ENCODE data around the gene BRCA1.
"Not testable (repeated sequence)": the region's sequence is repeated elsewhere in the genome, so short reads cannot be mapped to it uniquely, and the experiment has no call there.

Gene BRCA1

DNA sequence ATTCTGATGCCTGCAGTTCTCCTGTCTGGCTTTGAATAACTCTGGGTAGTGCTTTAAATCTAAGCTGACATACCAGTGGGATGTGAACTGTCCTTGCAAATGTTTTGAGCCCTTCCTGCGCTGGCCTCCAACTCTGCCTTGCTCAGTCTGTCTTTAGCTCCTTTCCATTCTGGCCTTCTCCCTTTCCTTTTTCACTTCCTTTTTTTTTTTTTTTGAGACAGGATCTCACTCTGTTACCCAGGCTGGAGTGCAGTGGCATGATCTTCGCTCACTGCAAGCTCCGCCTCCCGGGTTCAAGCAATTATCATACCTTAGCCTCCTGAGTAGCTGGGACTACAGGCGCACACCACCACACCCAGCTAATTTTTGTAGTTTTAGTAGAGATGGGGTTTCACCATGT lies 8.3 kb upstream of the BRCA1 start:
- not testable (repeated sequence) for DNase-seq

DNA sequence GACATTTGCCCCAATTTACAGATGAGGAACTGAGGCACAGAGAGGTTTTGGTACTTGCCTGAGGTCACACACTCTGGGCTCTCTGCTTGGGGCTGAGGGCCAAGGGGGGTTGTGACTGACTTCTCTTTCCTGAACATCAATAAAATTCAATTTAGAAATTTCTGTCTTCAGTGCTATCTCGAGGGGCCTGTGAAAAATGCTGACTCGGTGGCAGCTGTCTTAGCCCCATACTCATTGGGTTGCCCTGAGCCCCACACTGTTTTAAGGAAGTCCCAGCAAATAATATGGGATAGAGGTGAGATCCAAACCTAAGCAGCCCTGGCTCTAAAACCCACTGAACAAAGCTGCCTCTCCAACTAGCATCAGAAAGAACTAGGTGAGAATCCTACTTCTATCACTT lies 7.0 kb upstream of the BRCA1 start:
- no peak for DNase-seq

DNA sequence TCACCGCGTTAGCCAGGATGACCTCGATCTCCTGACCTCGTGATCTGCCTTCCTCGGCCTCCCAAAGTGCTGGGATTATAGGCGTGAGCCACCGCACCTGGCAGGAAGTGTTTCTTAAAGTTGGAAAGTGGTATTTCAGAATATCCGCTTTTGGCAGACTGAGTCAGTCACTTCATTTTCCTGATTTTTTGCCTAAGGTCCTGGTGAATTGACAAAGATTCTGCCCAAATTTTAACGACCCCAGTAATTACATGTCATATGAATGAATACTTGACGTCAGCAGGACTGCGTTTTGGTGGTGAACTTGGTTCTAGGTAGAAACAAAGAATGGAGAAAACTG lies 4.5 kb upstream of the BRCA1 start:
- DNase-seq = no peak

DNA sequence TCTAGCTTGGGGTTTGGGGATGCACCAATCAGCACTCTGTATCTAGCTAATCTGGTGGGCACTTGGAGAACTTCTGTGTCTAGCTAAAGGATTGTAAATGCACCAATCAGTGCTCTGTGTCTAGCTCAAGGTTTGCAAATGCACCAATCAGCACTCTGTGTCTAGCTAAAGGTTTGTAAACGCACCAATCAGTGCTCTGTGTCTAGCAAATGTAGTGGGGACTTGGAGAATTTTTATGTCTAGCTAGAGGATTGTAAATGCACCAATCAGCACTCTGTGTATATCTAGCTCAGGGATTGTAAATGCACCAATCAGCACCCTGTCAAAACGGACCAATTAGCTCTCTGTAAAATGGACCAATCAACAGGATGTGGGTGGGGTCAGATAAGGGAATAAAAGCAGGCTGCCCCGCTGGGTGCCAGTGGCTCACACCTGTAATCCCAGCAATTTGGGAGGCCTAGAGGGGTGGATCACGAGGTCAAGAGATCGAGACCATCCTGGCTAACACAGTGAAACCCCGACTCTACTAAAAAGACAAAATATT lies 2.2 kb upstream of the BRCA1 start:
- not testable (repeated sequence) for DNase-seq

DNA sequence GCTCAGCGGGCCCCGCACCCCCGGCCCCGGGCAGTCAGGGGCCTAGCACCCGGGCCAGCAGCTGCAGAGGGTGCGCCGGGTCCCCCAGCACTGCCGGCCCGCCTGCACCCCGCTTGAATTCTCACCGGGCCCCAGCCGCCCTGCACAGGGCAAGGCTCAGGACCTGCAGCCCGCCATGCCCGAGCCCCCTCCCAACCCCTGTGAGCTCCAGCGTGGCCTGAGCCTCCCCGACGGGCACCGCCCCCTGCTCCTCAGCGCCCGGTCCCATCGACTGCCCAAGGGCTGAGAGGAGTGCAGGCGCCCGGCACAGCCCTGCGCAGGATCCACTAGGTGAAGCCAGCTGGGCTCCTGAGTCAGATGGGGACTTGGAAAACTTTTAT lies 1.7 kb upstream of the BRCA1 start:
- no peak for DNase-seq

DNA sequence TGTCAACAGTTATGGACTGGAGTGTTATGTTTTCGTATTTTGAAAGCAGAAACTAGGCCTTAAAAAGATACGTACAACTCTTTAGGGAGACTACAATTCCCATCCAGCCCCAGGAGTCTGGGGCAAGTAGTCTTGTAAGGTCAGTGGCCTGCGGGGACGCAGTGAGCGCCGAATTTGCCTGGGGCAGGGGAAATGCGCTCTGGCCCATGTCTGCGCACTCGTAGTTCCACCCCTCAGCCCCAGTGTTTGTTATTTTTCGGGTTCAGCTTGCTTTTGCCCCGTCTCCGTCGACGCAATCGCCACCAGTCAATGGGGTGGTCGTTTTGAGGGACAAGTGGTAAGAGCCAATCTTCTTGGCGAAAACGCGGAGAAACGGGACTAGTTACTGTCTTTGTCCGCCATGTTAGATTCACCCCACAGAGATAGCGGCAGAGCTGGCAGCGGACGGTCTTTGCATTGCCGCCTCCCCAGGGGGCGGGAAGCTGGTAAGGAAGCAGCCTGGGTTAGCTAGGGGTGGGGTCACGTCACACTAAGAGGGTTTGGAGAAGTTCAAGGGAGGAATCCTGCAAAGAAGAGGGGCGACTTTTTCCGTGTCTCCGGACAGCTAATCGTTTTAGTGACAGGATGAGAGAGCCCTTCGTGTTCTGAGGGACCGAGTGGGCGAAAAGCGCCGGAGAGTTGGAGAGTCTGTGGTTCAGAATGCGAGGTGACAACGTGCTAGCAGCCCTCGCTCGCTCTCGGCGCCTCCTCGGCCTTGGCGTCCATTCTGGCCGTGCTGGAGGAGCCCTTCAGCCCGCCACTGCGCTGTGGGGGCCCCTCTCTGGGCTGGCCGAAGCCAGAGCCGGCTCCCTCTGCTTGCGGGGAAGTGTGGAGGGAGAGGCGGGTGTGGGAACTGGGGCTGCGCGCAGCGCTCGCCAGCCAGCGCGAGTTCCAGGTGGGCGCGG lies 1.1 kb upstream of the BRCA1 start:
- peak in 1 of 2 donors; percentile 2 for DNase-seq

DNA sequence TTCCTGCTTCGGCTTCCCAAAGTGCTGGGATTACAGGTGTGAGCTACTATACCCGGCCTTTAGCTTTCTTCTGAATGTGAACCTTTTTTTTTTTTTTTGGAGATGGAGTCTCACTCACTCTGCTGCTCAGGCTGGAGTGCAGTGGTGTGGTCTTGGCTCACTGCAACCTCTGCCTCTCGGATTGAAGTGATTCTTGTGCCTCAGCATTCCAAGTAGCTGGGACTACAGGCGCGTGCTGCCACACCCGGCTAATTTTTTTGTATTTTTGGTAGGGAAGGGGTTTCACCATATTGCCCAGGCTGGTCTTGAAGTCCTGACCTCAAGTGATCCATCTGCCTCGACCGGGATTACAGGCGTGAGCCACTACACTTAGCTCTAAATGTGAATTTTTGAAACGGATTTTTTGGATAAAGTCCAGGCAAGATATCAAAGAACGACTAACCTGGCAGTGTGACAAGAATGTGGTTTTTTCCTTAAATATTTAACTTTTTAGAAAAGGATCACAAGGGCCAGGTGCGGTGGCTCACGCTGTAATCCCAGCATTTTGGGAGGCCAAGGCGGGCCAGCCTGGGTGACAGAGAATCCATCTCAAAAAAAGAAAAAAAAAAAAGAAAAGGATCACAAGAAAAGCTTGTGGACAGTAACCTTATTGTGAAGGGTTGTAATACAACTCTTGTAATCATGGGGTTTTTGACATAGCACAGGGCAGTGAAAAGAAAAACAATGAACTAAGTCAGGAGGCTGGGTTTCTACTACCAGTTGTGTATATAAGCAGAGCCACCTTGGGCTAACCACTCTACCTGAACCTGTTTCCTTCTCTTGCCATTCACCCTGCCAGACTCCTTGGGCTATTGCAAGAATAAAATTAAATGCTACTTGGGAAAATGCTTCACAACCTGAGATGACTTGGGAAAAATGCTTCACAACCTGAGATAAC lies 6.2 kb downstream of the BRCA1 start:
- no peak for DNase-seq

DNA sequence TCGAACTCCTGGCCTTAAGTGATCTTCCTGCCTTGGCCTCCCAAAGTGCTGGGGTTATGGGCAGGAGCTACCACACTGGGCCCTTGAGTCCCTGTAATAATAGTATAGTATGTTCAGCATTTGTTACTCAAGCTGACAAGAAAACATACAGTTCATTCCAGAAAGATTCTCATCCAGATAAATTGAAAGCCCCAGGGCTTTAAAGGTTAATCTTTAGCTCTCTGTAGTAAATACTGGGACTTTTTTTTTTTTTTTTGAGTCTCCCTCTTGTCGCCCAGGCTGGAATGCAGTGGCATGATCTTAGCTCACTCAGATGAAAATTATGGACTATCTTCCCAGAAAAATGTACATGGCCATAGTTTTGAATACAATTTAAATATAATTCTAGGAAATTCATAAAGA lies 11.0 kb downstream of the BRCA1 start:
- no peak for DNase-seq

DNA sequence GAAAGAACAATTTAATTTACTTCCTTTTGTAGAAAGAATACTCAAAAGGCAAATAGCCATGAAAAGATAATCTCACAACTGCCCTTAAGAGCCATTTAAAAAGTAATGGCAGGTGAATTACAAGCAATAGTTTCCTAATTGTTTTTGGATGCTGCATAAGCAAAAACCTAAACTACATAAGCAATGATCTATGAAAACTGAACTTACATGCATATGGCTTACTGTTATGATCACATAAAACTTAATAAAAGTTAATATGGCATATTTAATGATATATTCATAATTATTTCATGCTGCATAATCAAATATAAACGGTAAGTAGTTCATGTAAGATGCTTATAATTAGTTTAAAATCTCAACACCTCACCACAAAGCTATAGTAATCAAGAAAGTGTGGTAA lies 18.6 kb downstream of the BRCA1 start:
- no peak for DNase-seq

DNA sequence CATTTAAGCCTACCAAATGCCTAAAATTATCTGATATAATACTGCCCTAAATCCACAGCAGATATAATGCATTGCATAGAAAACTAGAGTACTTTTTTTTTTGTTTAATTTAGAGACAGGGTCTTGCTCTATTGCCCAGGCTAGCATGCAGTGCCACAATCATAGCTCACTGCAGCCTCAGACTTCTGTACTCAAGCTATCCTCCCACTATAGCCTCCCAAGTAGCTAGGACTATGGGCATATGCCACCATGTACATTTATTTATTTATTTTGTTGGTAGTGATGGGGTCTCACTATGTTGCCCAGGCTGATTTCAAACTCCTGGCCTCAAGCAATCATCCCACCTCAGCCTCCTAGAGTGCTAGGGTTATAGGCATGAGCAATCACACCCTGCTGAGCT lies 20.0 kb downstream of the BRCA1 start:
- DNase-seq = no peak

DNA sequence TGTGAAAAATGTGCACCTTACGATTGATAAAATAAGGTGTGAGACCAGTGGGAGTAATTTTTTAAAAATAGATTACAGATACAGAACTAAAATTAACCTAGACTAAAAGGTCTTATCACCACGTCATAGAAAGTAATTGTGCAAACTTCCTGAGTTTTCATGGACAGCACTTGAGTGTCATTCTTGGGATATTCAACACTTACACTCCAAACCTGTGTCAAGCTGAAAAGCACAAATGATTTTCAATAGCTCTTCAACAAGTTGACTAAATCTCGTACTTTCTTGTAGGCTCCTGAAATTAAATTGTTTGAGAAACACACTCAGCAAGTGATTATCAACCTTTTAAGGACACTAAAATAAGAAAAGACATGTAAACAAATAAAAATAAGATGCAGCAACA lies 20.5 kb downstream of the BRCA1 start:
- no peak for DNase-seq

DNA sequence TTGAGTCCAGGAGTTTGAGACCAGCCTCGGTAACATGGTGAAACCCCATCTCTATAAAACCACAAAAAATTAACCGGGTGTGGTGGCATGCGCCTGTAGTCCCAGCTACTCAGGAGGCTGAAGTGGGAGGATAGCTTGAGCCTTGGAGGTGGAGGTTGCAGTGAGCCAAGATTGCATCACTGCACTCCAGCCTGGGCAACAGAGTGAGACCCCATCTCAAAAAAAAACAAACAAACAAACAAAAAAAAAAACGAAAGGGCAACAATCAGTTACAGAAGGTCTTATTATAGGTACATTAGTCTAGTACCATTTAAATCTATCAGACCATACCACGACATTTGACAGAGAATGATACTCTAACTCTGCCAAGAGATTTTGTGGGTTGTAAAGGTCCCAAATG lies 29.8 kb downstream of the BRCA1 start:
- not testable (repeated sequence) for DNase-seq

DNA sequence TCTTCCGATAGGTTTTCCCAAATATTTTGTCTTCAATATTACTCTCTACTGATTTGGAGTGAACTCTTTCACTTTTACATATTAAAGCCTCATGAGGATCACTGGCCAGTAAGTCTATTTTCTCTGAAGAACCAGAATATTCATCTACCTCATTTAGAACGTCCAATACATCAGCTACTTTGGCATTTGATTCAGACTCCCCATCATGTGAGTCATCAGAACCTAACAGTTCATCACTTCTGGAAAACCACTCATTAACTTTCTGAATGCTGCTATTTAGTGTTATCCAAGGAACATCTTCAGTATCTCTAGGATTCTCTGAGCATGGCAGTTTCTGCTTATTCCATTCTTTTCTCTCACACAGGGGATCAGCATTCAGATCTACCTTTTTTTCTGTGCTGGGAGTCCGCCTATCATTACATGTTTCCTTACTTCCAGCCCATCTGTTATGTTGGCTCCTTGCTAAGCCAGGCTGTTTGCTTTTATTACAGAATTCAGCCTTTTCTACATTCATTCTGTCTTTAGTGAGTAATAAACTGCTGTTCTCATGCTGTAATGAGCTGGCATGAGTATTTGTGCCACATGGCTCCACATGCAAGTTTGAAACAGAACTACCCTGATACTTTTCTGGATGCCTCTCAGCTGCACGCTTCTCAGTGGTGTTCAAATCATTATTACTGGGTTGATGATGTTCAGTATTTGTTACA lies 30.9 kb downstream of the BRCA1 start:
- DNase-seq = no peak

DNA sequence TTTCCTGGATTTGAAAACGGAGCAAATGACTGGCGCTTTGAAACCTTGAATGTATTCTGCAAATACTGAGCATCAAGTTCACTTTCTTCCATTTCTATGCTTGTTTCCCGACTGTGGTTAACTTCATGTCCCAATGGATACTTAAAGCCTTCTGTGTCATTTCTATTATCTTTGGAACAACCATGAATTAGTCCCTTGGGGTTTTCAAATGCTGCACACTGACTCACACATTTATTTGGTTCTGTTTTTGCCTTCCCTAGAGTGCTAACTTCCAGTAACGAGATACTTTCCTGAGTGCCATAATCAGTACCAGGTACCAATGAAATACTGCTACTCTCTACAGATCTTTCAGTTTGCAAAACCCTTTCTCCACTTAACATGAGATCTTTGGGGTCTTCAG lies 32.3 kb downstream of the BRCA1 start:
- DNase-seq = no peak

DNA sequence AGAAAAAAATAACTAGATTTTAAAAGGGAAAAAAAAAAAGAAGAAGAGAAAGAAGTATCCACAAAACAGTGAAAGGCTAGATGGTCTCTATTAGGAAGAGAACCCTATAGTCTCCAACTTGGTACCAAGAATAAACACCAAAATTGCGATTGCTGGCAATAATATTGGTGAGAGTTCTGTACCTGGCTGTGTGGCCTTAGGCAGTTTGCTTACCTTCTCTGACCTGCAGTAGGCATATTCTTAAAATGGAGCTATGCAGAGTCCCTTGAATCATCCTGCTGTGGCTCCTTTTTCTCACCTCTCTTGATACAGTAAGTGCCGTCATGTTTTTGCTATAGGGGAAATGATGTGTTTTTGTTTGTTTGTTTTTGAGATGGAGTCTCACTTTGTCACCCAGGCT lies 35.1 kb downstream of the BRCA1 start:
- no peak for DNase-seq

DNA sequence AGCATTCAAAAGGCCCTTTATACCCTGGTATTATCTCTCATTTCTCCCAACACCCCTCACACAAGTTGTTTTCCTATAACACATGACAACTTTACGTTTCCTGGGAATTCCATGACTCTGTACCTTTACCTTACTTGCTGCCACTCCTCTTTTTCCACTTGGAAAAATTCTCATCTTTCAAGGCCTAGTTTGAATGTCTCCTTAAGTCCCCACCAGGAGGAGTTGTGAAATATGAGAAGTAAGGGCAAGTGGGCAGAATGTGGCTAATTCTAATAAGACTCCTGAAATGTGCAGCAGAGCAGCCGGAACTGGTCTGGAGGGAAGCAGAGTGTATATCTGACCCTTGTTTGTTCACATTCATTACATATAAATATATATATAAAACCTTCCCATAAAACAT lies 39.7 kb downstream of the BRCA1 start:
- DNase-seq = no peak

DNA sequence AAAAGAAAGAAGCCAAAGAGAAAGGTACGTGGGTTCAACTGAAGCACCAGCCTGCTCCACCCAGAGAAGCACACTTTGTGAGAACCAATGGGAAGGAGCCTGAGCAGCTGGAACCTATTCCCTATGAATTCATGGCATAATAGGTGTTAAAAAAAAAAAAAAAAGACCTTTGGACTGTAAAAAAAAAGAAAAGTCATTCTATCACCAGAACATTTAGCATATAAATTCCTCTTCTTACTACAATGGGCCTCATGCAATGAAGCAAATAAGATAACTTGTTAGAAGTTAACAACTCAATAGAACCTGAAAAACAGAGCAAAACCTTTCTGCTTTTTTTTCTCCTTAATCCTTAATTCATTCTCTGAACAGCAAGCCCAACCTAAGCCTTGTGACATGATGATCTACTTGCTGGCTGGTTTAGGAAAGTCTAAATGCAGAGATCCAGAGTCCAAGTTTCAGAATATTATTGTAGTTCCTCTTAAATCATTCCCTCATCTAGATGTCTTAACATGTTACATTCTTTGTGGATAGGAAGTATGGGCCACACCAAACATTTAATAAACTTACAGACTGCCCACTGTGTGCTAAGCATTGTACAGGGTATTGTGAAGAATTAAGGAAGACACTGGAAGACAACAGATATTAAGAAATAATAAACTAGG lies 45.4 kb downstream of the BRCA1 start:
- DNase-seq = no peak

DNA sequence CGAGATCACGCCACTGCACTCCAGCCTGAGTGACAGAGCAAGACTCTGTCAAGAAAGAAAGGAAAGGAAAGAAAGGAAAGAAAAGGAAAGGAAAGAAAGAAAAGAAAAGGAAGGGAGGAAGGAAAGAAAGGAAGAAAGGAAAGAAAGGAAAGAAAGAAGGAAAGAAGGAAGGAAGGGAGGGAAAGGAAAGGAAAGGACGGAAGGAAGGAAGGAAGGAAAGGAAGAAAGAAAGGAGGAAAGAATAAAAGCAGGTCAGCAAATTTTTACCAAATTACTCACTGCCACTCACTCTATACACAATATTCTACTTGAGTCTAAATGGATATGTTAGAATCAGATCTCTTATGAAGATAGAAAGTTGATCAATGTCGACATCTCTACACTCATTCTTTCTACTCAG lies 50.3 kb downstream of the BRCA1 start:
- no peak for DNase-seq

DNA sequence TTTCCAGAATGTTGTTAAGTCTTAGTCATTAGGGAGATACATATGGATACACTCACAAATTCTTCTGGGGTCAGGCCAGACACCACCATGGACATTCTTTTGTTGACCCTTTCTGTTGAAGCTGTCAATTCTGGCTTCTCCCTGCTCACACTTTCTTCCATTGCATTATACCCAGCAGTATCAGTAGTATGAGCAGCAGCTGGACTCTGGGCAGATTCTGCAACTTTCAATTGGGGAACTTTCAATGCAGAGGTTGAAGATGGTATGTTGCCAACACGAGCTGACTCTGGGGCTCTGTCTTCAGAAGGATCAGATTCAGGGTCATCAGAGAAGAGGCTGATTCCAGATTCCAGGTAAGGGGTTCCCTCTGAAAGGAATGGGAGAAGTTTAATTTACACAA lies 54.3 kb downstream of the BRCA1 start:
- DNase-seq = no peak

DNA sequence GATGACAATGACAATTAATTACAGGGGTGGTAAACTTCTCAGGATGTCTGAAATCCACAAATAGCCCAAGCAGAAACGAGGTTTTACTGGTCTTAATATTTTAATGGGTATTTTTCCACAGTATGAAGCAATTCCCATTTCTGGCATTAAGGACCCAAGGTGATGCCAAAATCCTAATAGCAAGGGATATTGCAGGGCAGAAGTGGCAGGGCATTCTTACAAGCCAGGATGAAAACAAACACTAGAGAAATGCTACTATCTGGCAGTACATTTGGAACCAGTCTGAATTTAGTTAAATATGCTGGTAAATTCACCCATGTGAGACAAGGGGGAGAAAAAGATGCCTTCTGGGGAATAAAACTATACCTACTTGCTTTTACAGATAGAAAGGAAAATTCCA lies 54.9 kb downstream of the BRCA1 start:
- no peak for DNase-seq

DNA sequence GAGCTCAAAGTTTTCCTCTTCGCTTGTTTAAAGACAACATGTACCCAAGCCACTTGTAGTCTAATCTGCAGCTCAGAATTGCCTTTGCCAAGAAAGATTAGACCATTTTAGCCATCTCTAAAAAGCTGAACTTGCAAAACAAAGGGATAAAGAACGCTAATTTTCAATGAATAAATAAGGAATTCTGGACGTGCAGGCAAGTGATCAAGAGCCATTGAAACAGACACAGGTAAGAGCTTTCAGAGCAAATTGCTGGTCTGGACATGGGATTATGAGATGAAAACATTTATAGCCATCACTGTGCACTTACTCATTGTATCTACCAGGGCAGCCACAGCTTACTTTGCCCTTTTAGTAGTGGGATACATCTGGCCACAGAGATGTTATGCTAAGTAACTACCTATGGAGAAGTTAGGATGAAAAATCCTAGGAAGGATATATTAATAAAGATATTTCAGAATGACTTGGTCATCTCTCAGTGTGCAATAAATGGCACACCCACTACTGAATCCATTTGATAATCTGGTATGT lies 55.7 kb downstream of the BRCA1 start:
- DNase-seq = no peak

Data from CD4-positive, alpha-beta T cell treated with Interleukin-1 beta for 1 hour (primary cell).